HG02943 (cell line): ENCODE data around the gene YIPF1.
"Not testable (repeated sequence)": the region's sequence is repeated elsewhere in the genome, so short reads cannot be mapped to it uniquely, and the experiment has no call there.

Source experiments
- ATAC-seq: cut with Tn5 transposase; IDR thresholded peaks from one replicate; pipeline ENCODE4 v1.9.1; 2021; ENCODE audit warnings: mild to moderate bottlenecking, low read depth, moderate library complexity; ENCODE audit not compliant: unreplicated experiment

YIPF1 gene

GRCh38 chr1:53896635-53897229 lies 7.1 kb upstream of the YIPF1 start:
- no peak for ATAC-seq

GRCh38 chr1:53895421-53895820 lies 5.8 kb upstream of the YIPF1 start:
- no peak for ATAC-seq

GRCh38 chr1:53894644-53895043 lies 5.0 kb upstream of the YIPF1 start:
- ATAC-seq = no peak

GRCh38 chr1:53893999-53894636 lies 4.5 kb upstream of the YIPF1 start, which contains the start of gene DIO1:
DIO1 (plus strand) TSS chr1:53894187; CDS start chr1:53894211, 24 bp downstream.
- ATAC-seq = no peak

- ATAC-seq = no peak
Observed at GRCh38 chr1:53892911-53893310, 3.3 kb upstream of the YIPF1 start.

- no peak for ATAC-seq
Observed at GRCh38 chr1:53891678-53892077, 2.1 kb upstream of the YIPF1 start.

GRCh38 chr1:53891018-53891417 lies 1.4 kb upstream of the YIPF1 start:
- ATAC-seq = no peak

GRCh38 chr1:53890522-53890941 lies 935 bp upstream of the YIPF1 start:
- ATAC-seq = no peak

- ATAC-seq = no peak
Observed at GRCh38 chr1:53888681-53889080, 916 bp downstream of the YIPF1 start.

- not testable (repeated sequence) for ATAC-seq
Observed at GRCh38 chr1:53883600-53883999, 6.0 kb downstream of the YIPF1 start.

- ATAC-seq = not testable (repeated sequence)
Observed at GRCh38 chr1:53881853-53882252, 7.7 kb downstream of the YIPF1 start.

GRCh38 chr1:53878492-53879105 lies 11.0 kb downstream of the YIPF1 start:
- ATAC-seq = no peak

- ATAC-seq = not testable (repeated sequence)
Observed at GRCh38 chr1:53875150-53875549, 14.4 kb downstream of the YIPF1 start.

- no peak for ATAC-seq
Observed at GRCh38 chr1:53871773-53872484, 17.7 kb downstream of the YIPF1 start.

GRCh38 chr1:53871221-53871620 lies 18.4 kb downstream of the YIPF1 start:
- no peak for ATAC-seq

- ATAC-seq = no peak
Observed at GRCh38 chr1:53869454-53870117, 20.0 kb downstream of the YIPF1 start.

GRCh38 chr1:53868565-53868964 lies 21.0 kb downstream of the YIPF1 start:
- ATAC-seq = no peak

GRCh38 chr1:53862507-53862906 lies 27.1 kb downstream of the YIPF1 start:
- no peak for ATAC-seq

GRCh38 chr1:53860967-53861411 lies 28.6 kb downstream of the YIPF1 start:
- no peak for ATAC-seq

- no peak for ATAC-seq
Observed at GRCh38 chr1:53851571-53852285, 37.9 kb downstream of the YIPF1 start.
